ENCODE data around the gene PROSER3.

The PROSER3 gene

GRCh38 chr19:35738887-35739229 is 19.1 kb upstream of the PROSER3 start:
- DNase-seq (ENCODE audit: low spot score): no peak

GRCh38 chr19:35739275-35740107 is 18.5 kb upstream of the PROSER3 start:
- no peak for DNase-seq (ENCODE audit: low spot score)

- no peak for DNase-seq (ENCODE audit: low spot score)
These were observed 17.9 kb upstream of the PROSER3 start for GRCh38 chr19:35740108-35740422.

- DNase-seq (ENCODE audit: low spot score): peak; percentile 99
These were observed 17.4 kb upstream of the PROSER3 start for GRCh38 chr19:35740423-35741202.

- no peak for DNase-seq (ENCODE audit: low spot score)
These were observed 16.8 kb upstream of the PROSER3 start for GRCh38 chr19:35741203-35741515.

- peak; percentile 70 for DNase-seq (ENCODE audit: low spot score)
These were observed 15.8 kb upstream of the PROSER3 start, which contains the start of gene IGFLR1 for GRCh38 chr19:35742121-35742724. IGFLR1 (minus strand) TSS chr19:35742452; CDS start chr19:35741180, 1,272 bp downstream.

GRCh38 chr19:35743640-35744429 is 14.1 kb upstream of the PROSER3 start:
- no peak for DNase-seq (ENCODE audit: low spot score)

GRCh38 chr19:35744430-35745327 is 13.3 kb upstream of the PROSER3 start:
- peak; percentile 97 for DNase-seq (ENCODE audit: low spot score)

GRCh38 chr19:35745328-35746086 is 12.5 kb upstream of the PROSER3 start, which contains the start of the genes PSENEN and U2AF1L4:
PSENEN (plus strand) TSS chr19:35745651; CDS start chr19:35745931, 280 bp downstream.
U2AF1L4 (minus strand) TSS chr19:35745418; CDS start chr19:35745391, 27 bp downstream.
- DNase-seq (ENCODE audit: low spot score): peak; percentile 99

- DNase-seq (ENCODE audit: low spot score): no peak
These were observed 11.9 kb upstream of the PROSER3 start for GRCh38 chr19:35746087-35746462.

GRCh38 chr19:35746531-35746930 is 11.4 kb upstream of the PROSER3 start:
- no peak for DNase-seq (ENCODE audit: low spot score)

GRCh38 chr19:35748106-35749020 is 9.6 kb upstream of the PROSER3 start, which contains the start of gene LIN37:
LIN37 (plus strand) TSS chr19:35748576; CDS start chr19:35748725, 149 bp downstream.
- DNase-seq (ENCODE audit: low spot score): peak; percentile 100

GRCh38 chr19:35750167-35750566 is 7.8 kb upstream of the PROSER3 start:
- no peak for DNase-seq (ENCODE audit: low spot score)

- DNase-seq (ENCODE audit: low spot score): no peak
These were observed 5.9 kb upstream of the PROSER3 start for GRCh38 chr19:35751839-35752745.

- DNase-seq (ENCODE audit: low spot score): no peak
These were observed 5.1 kb upstream of the PROSER3 start for GRCh38 chr19:35752746-35753350.

- DNase-seq (ENCODE audit: low spot score): no peak
These were observed 4.2 kb upstream of the PROSER3 start for GRCh38 chr19:35753634-35754369.
